Activated CD8-positive, alpha-beta memory T cell treated with anti-CD3 and anti-CD28 coated beads for 36 hours (primary cell): ENCODE data around the gene SCYGR6. TPM values are rescaled to one million over a fixed set of nuclear protein-coding genes. Genes with fewer than 3 reads are reported as not detected.
"Not testable (repeated sequence)": the region's sequence is repeated elsewhere in the genome, so short reads cannot be mapped to it uniquely, and the experiment has no call there.

Experiments used
- CTCF ChIA-PET: fragments of 350-600 bp; sonication (Branson Sonifier 250); formaldehyde crosslinking; loops from one replicate; lab custom pipeline; 2021; ENCODE audit warnings: antibody characterized with exemption; lab: Charles Lee
- POLR2A ChIA-PET: fragments of 350-600 bp; sonication (Branson Sonifier 250); formaldehyde crosslinking; loops from one replicate; lab custom pipeline; 2021; ENCODE audit warnings: antibody characterized with exemption; lab: Charles Lee
- total RNA-seq, 2 experiments: library from RNA; stranded (reverse); gene quantifications; one replicate each; pipeline ENCODE4 v1.2.3, GENCODE V29; 2021

The SCYGR6 gene
- total RNA-seq = not detected

GRCh38 chr2:227724394-227725039, at the start of gene SCYGR6:
Gene SCYGR6, minus strand, starts transcription at chr2:227724757. Its CDS starts 0 bp downstream, at chr2:227724757.
- ChIA-PET CTCF (no interaction called here), POLR2A (no interaction called here)

DNA sequence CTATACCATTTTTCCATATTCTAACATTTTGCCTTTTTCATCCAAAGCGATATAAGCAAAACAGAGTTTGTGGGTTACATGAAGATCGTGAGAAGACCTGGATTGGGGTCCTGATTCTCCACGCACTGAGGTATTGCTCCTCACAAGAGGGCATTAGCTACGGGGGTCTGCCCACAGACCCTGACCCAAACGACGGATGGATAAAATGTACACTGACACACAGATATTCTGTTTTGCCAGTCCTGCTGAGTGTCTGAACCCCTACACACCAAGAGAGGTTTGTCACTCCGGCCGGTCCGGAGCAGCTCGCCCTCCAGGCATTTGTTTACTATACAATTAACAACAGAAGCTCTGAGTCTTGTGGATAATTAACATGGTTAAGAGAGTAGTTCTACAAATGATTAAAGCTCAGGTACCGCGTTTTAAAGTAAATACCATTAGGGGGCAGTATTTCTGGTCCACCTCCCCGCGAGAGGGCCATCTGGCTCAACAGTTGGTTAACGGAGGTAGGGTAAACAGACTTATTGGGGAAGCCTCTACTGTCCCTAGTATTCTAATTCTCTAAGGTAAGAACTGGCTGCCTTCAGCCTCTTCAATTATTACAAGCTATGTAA, 49.6 kb upstream of the SCYGR6 start:
- ChIA-PET POLR2A (no interaction called here), CTCF (interaction anchor here (0.8 to 1.4 kb wide), 2 partner anchors 31 to 87 kb away, joined by 3 to 4 read pairs; no protein-coding TSS in a partner anchor)

DNA sequence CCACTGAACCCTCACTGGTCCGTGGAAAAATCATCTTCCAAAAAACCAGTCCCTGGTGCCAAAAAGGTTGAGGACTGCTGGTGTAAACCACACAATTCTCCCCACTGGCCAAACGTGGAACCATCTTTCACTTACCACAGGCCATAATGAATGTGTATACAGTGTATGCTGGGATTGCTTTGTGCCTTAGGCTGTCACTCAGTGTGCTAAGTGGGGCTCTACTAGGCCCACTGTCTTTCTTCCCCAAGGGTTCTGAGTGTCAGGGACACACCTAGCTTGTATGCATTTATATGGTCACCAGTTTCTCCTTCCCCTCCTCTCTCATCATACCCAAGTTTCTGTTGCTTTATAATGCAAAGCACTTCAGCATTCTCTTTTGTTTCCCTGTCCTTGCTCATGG, 48.4 kb upstream of the SCYGR6 start:
- ChIA-PET POLR2A (no interaction called here), CTCF (interaction anchor here (0.7 kb wide), 4 partner anchors 44 to 475 kb away, joined by 3 to 4 read pairs (median 4); partner anchors contain the start of gene MFF)

- CTCF ChIA-PET = no interaction called here
- POLR2A ChIA-PET = no interaction called here
These were observed 47.7 kb upstream of the SCYGR6 start for GRCh38 chr2:227772197-227772661.

GRCh38 chr2:227767830-227768229, 43.3 kb upstream of the SCYGR6 start:
- ChIA-PET CTCF (interaction anchor here (1.1 kb wide), 1 partner anchor 400 kb away, joined by 3 read pairs; no protein-coding TSS in a partner anchor), POLR2A (no interaction called here)

DNA sequence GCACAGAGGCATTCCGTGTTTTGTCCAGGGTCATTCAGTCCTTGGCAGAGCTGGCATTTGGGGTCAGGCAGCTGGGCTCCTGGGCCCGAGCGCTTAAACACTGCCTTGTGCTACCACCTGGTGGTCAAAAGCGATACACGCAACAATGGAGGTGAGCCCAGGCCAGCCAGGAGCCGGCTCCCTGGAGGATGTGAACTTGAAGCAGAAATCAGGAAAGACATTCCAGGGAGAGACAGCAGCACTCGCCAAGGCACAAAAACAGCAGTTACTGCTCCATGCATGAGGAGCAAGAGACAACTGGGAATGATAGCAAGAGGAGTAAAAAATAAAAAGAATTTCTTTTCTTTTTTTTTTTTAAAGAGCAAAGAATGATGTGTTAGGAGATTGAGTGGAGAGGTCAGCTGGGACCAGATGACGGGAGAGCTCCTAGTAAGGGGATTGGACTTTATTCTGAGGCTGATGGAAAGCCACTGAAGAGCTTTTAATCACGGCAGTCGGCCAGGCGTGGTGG, 41.9 kb upstream of the SCYGR6 start:
- ChIA-PET POLR2A (no interaction called here), CTCF (interaction anchor here (0.6 to 1.4 kb wide), 9 partner anchors 15 to 529 kb away, joined by 3 to 6 read pairs (median 3); no protein-coding TSS in a partner anchor)

DNA sequence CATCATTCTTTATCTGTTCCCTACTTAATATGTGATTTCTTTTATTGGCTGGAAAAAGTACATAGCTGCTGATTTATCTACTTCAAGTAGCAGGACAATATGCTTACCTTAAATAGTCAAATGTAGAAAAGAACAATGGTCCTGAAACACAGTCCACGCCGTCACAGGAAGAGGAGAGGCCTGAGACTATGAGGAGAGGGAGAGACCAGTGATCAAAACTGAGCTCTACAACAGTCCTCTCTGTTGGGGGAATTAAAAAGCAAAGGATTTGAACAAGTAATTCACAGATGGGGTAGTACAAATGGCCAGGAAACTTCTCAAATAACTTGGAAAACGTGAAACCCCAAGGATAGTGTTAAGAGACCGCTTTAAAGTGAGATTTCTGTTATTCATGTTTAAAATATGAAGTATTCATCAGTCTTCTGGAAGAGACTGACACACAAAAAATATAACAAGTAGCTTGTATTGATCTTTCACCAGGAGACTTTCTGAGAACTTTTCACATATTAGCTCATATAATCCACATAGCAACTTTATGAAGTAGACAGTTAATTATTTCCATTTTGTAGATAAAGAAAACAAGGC, 41.3 kb upstream of the SCYGR6 start:
- POLR2A ChIA-PET = no interaction called here
- CTCF ChIA-PET = interaction anchor here (0.5 to 1.4 kb wide), 10 partner anchors 16 to 528 kb away, joined by 3 to 6 read pairs (median 3); no protein-coding TSS in a partner anchor

DNA sequence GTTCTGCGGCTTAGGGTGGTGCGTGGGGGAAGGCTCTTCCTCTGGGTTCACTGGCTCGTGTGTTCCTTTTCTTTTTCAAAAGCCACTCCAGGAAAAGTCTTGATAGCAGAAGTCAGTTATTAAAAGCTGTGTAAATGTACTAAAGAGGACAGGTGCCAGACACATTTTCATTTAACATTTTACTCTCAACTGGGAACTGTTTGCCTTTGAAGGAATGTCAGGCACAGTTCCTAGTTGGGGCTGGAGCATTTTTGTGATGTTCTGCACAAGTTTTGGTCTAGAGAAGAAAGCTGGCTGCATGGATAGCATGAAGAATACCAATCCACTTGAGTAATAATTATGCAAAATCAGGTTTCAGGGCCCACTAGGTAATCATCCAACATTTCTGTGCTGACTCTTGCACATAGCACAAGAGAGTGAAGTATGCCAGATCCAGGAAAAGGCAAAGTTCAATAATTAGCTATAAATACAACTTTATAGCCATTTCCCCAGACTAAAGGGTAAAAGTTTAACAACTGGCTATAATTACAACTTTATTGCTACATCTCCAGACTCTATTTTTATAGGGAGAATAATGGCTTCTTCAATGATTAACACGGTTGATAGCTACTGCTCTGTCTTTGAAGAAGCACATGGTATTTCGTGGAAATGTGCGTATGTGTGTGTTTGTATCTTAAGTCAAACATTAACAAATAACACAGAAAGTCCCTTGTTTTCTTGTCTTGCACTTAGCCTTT, 37.4 kb upstream of the SCYGR6 start:
- POLR2A ChIA-PET = no interaction called here
- CTCF ChIA-PET = interaction anchor here (0.8 to 1.3 kb wide), 2 partner anchors 104 to 111 kb away, joined by 3 to 4 read pairs; no protein-coding TSS in a partner anchor

GRCh38 chr2:227759411-227760118, 35.0 kb upstream of the SCYGR6 start:
- ChIA-PET CTCF (no interaction called here), POLR2A (no interaction called here)

DNA sequence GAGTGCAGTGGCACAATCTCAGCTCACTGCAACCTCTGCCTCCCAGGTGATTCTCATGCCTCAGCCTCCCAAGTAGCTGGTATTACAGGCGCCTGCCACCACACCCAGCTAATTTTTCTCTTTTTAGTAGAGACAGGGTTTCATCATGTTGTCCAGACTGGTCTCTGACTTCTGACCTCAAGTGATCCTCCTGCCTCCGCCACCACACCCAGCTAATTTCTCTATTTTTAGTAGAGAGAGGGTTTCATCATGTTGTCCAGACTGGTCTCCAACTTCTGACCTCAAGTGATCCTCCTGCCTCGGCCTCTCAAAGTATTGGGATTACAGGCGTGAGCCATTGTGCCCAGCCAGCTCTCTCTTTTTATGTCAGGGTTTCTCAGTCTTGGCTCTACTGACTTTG, 31.7 kb upstream of the SCYGR6 start:
- CTCF ChIA-PET, POLR2A ChIA-PET: not testable (repeated sequence)

GRCh38 chr2:227748079-227748478, 23.5 kb upstream of the SCYGR6 start:
- ChIA-PET CTCF (no interaction called here), POLR2A (no interaction called here)

- ChIA-PET CTCF (no interaction called here), POLR2A (no interaction called here)
These were observed 21.0 kb upstream of the SCYGR6 start, which contains the start of gene SCYGR8 for GRCh38 chr2:227745594-227745993. Gene SCYGR8, plus strand, starts transcription at chr2:227745894. Its CDS starts 0 bp downstream, at chr2:227745894.

DNA sequence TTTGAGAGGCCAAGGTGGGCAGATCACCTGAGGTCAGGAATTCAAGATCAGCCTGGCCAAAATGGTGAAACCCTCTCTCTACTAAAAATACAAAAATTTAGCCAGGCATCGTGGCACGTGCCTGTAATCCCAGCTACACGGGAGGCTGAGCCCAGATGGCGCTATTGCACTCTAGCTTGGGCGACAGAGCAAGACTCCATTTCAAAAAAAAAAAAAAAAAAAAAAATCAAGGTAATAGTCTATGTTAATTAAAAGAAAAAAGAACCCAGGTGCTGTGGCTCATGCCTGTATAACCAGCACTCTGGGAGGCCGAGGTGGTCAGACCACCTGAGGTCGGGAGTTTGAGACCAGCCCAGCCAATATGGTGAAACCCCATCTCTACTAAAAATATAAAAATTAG, 16.1 kb upstream of the SCYGR6 start:
- POLR2A ChIA-PET = not testable (repeated sequence)
- CTCF ChIA-PET = interaction anchor here (2.1 kb wide), 1 partner anchor 25 kb away, joined by 6 read pairs; no protein-coding TSS in a partner anchor

GRCh38 chr2:227739351-227739750, 14.8 kb upstream of the SCYGR6 start:
- CTCF ChIA-PET = interaction anchor here (2.1 kb wide), 1 partner anchor 27 kb away, joined by 6 read pairs; no protein-coding TSS in a partner anchor
- POLR2A ChIA-PET = no interaction called here

GRCh38 chr2:227728035-227728434, 3.5 kb upstream of the SCYGR6 start, which contains the start of gene SCYGR7:
Gene SCYGR7, plus strand, starts transcription at chr2:227728335. Its CDS starts 0 bp downstream, at chr2:227728335.
- CTCF ChIA-PET = no interaction called here
- POLR2A ChIA-PET = no interaction called here

DNA sequence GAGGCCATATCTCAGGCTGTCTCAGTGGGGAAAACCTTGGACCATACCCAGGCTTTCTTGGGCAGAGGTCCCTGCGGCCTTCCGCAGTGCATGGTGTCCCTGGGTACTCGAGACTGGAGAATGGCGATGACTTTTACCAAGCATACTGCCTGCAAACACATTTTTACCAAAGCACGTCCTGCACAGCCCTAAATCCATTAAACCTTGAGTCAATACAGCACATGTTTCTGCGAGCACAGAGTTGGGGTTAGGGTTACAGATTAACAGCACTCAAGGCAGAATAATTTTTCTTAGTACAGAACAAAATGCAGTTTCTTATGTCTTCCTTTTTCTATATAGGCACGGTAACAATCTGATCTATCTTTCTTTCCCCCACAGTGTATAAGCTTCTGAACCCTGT, 1.7 kb downstream of the SCYGR6 start:
- POLR2A ChIA-PET = not testable (repeated sequence)

DNA sequence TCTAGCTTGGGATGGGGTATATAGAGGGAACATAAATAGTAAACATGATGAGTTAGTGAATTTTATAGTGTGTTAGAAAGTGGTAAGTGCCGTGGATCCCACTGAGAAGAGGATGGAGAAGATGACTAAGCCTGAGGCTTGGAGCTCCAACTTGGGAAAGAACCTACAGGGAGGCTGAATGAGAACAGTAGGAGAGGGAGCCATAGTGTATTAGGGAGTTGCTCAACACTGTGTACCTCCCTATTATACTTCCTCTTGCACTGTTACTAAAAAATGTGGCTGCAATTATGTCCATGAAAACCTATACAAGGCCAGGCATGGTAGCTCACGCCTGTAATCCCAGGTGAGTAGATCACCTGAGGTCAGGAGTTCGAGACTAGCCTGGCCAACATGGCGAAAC, 3.9 kb downstream of the SCYGR6 start:
- CTCF ChIA-PET = no interaction called here
- POLR2A ChIA-PET = no interaction called here

More for the DNA sequence above, 1.7 kb downstream of the SCYGR6 start:
- CTCF ChIA-PET = not testable (repeated sequence)

DNA sequence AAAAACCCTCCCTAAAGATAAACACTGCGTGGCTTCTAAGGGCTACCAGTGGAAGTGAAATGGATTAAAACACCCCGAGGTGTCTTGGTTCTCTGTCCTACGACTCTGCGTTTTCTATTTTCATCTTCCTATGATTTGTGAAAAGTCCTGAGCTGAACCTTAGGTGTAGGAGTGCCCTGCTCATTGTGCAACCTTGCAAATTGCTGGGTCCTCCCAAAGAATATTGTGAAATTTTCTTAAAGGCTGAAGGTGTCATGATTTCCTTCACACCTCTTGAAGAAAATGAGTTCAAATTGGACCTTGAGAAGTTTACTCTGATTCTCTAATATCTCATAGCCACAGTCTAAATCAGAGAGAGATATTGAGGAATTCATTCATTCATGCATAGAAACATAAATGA, 4.9 kb downstream of the SCYGR6 start:
- CTCF ChIA-PET = no interaction called here

More for the DNA sequence above, 4.9 kb downstream of the SCYGR6 start:
- POLR2A ChIA-PET = no interaction called here
